Renal cortex interstitium (tissue), 15 donors: ENCODE results near the gene PLEKHG7. TPM values are rescaled to one million over a fixed set of nuclear protein-coding genes. Genes with fewer than 3 reads are reported as not detected.
"Not testable (repeated sequence)": the region's sequence is repeated elsewhere in the genome, so short reads cannot be mapped to it uniquely, and the experiment has no call there.

Experiments
- DNase-seq, 11 donors: peaks; one replicate each; pipeline ENCODE4 v3.0.0-alpha.2; 2013; ENCODE audit warnings: low read depth in 9 of 11, low spot score in 4 of 11; ENCODE audit errors: extremely low read depth in 1 of 11
- long read RNA-seq, 16 experiments: transcript quantifications; one replicate each; lab custom pipeline, GENCODE V29; 2026
- polyA plus RNA-seq, 3 donors: library from polyadenylated mRNA; unstranded; fragments of 120-200 nt; gene quantifications; one replicate each; pipeline ENCODE4 v1.2.1, GENCODE V29; 2013; ENCODE audit not compliant: insufficient read length in 3 of 3

The PLEKHG7 gene, protein sequence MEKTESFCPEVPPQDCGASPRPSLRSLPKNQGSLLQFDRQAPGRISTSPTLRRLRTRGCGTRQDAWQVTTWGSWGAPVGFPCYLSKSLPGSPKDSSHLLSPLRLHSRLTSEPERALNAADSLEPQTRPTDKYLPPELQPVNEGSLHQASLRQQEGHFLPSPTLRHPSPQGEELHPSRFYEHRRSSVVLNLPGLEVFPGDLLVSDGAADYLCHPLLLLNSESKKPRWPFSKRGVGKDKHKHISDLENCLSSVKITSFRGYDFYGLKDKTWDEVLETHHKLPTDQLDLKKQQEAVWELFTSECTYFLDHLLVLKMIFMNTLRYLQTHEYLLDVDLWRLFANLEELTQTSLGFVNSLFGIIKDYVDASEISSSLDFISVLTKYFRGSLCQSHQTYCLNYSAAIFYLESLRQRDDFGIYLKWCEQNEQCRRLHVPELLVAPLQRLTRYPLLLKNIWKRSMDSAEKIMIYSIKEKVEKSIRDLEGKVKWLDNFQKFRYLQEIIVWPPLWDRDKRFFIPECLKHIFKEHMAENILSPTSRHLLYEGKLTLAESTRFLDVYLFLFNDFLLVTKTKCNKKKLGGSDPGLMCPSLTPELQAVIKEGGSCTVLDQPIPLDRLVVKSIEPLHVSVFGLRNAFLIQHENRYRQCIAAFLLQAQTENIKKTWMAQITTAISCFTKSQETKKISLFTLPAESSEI
- 1 to 10 TPM in 1 of 3 donors, under 1 TPM in 2; 0.49 to 1.1 (median 0.75) TPM for polyA plus RNA-seq
- long read RNA-seq, donor 1: 0 reads
- long read RNA-seq, donor 2: 0 reads
- long read RNA-seq, donor 3: 0 reads
- long read RNA-seq, donor 4: 0 reads
- long read RNA-seq, donor 5: 0 reads
- long read RNA-seq, donor 6, partial matches to known transcripts: 0 of 1 reads
- long read RNA-seq, donor 6, other reads (novel, unspliced or antisense): 0 of 1 reads
- long read RNA-seq, donor 7: 0 reads
- long read RNA-seq, donor 8, partial matches to known transcripts: 55 of 55 reads
- long read RNA-seq, donor 8, other reads (novel, unspliced or antisense): 0 of 55 reads
- long read RNA-seq, donor 9: 0 reads
- long read RNA-seq, donor 10, partial matches to known transcripts: 5 of 5 reads
- long read RNA-seq, donor 10, other reads (novel, unspliced or antisense): 0 of 5 reads
- long read RNA-seq, donor 11, partial matches to known transcripts: 0 of 1 reads
- long read RNA-seq, donor 11, other reads (novel, unspliced or antisense): 0 of 1 reads
- long read RNA-seq, donor 12: 0 reads
- long read RNA-seq, donor 13: 0 reads
- long read RNA-seq, donor 14: 0 reads
- long read RNA-seq, donor 15: 0 reads
- long read RNA-seq, donor 16: 0 reads

- peak in 10 of 11 donors; percentile 3 to 52 (median 16) for DNase-seq
These were observed at the start of gene PLEKHG7 for GRCh38 chr12:92702754-92703679. TSS of gene PLEKHG7 (plus strand) at chr12:92702989. CDS start at chr12:92706632, 3,643 bp downstream.

DNA sequence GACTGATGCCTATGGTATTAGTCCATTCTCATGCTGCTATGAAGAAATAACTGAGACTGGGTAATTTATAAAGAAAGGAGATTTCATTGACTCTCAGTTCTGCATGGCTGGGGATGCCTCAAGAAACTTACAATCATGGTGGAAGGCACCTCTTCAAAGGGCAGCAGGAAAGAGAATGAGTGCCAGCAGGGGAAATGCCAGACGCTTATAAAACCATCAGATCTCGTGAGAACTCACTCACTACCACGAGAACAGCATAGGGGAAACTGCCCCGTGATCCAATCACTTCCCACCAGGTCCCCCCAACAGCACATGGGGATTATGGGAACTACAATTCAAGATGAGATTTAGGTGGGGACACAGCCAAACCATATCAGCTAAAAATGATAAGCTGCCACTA lies 48.5 kb upstream of the PLEKHG7 start:
- DNase-seq: not testable (repeated sequence)

- no peak for DNase-seq
These were observed 47.9 kb upstream of the PLEKHG7 start for GRCh38 chr12:92654929-92655328.

DNA sequence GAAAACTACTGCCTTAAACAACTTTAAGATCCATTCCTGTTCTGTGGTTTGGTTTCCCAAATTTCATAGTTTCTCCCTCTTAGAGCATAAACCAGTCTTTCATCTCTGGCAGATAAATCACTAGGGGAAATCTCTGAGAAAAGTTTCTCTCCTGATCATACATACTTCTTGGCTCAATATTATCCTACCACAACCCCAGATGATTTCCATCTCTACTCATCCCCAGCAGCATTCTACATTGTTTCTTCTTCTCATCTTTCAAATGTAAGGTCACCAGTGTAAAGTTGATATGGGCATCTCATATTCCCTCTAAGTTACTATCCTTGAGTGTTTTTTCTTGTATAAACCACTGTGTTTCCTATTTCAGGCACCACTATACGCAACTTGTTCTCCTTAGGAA lies 45.9 kb upstream of the PLEKHG7 start:
- no peak for DNase-seq

DNA sequence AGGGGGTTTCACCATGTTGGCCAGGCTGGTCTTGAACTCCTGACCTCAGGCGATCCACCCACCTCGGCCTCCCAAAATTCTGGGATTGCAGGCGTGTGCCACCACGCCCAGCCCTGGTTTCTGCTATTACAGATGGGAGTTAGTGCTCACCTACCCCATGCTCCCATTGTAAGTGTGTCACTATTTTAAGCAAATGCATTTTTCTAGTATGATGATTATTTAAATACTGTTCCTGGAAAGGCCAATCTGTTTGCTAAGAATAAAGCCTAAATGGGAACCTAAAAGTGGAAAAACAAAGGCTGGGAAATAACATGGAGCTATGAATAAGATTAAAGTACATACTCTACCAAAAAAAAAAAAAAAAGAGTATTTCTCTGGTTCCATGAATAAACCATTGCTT lies 45.0 kb upstream of the PLEKHG7 start:
- DNase-seq: no peak

GRCh38 chr12:92658611-92659010 lies 44.2 kb upstream of the PLEKHG7 start:
- no peak for DNase-seq

GRCh38 chr12:92661269-92661668 lies 41.5 kb upstream of the PLEKHG7 start:
- no peak for DNase-seq

DNA sequence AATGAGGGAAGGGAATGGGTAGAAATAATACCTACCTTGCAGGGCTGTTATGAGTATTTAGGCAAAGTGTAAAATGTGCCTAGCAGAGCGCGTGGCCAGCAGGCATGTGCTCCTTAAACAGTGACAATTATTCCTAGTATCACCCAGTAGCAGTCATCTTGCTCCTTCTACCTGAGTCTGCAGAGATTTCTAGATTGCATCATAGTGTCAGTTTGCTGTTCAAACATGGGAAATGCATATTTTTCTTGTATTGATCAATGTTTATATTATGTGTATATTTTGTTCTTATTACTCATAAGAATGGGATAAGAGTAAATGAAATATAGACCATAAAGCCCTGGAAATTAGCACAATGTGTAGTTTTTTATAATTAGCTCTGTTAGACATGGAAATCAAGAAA lies 37.3 kb upstream of the PLEKHG7 start:
- DNase-seq: no peak

DNA sequence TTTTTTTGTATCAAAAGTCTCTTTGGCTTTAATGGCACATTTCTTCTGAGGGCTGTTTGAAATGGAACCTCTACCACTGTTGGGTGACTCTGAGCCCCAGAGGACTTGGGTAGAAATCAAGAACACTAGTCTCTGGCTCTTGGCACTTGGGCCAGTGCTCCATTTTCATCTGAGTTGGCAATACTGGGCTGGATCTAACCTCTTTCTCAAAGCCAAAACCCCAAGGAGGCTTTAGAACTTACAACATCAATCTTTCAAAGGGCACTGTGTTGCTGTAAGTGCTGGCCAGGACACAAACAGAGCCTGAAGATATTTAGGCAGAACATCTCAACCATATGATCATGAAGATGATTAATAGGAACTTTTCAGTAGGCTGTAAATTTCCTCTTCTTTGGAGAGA lies 34.0 kb upstream of the PLEKHG7 start:
- DNase-seq: no peak

- not testable (repeated sequence) for DNase-seq
These were observed 31.3 kb upstream of the PLEKHG7 start for GRCh38 chr12:92671524-92671923.

DNA sequence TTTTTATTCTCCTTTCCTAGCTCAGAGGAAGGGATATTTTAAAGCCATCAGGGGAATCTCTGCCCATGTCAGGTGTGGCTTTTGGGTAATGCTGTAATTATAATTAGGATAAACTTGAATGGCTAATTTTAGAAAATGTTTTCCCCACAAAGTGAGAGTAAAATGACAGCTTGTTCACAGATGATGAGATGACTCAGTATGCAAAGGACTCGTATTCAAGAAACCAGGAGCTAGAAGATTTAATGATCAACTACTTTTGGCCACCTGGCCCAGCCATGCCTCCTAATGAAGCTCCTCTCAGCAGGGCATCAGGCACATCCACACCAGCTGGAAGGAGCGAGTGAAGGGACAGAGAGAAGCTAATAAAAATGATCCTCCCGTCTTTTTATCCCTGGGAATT lies 29.0 kb upstream of the PLEKHG7 start:
- DNase-seq: no peak

- no peak for DNase-seq
These were observed 28.3 kb upstream of the PLEKHG7 start for GRCh38 chr12:92674500-92674899.

GRCh38 chr12:92675092-92675865 lies 27.5 kb upstream of the PLEKHG7 start:
- no peak for DNase-seq

DNA sequence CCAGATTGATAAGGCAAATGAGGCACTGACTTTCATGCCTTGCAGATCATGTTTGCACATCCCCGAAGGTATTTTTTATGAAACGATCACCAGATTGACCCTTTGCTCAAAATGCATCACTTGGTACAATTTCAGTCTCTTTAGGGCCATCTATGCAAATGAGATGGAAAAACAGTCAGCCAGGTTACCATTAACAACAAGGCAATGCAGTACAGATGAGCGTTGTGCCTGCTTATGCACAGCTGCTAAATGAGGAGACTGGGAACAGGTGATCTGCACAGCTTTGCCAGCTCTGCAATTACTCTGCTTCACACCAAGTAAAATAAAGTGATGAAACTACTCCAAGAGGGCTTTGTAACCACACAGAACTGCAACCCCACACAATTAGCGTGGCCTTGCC lies 26.1 kb upstream of the PLEKHG7 start:
- DNase-seq: no peak

- no peak for DNase-seq
These were observed 12.2 kb upstream of the PLEKHG7 start for GRCh38 chr12:92690601-92691000.

- no peak for DNase-seq
These were observed 7.7 kb upstream of the PLEKHG7 start for GRCh38 chr12:92695056-92695455.

DNA sequence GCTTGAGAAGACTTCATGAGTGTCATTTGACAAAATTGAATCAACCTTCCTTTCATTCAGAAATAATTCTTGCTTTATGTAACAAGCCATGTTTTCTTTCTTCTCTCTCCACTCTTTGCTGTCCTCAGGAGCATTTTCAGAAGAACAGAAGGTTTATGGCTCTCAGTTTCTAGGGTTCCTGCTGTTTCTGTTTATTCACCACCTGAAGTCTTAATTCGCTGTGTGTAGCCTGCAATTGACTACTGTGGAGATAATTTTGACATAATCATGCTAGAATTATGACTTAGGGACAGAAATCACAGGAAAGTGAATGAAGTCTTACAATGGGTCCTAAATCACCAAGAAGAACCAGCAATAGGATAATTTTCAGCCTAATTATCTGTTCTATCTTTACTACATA lies 7.2 kb upstream of the PLEKHG7 start:
- DNase-seq: no peak

DNA sequence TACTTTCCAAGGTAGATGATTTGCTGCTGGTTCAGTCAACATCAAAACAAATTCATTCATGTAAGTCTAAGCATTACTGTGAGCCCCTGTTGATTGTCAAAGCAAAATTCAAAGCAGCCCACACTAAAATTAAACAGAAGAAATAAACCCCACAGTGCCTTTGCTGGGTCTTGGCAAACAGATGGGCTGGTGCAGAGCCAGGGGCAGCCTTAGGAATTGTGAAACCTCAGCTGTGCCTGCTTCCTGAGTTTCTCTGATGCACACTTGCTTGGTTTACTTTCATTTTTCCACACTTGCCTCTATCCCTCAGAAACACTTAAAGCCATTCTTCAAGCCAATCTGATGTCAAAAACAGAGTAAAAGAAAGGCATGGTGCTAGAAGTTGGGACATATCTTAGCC lies 6.6 kb upstream of the PLEKHG7 start:
- DNase-seq: no peak
